Gastrocnemius medialis (tissue), 4 donors: Measurements from ENCODE around the gene DLEC1. TPM values are rescaled to one million over a fixed set of nuclear protein-coding genes. Genes with fewer than 3 reads are reported as not detected.

Source experiments
- ATAC-seq, 2 donors: fragments of 150-250 bp; one replicate each; pipeline ENCODE4 v1.9.1; 2016
- DNase-seq, 2 donors: peaks; one replicate each; pipeline ENCODE4 v3.0.0-alpha.2; 2019
- H3K27ac ChIP-seq, 4 donors: fragments of 200-600 bp; sonication (generic); 1 replicate in 1 of 4; 2 replicates in 3 of 4; pipeline ENCODE4 v1.5.1; 2016 to 2018; ENCODE audit warnings: mild to moderate bottlenecking in 2 of 4, moderate library complexity in 1 of 4
- H3K27me3 ChIP-seq, 3 donors: fragments of 200-600 bp; sonication (generic) in 2 of 3; 1 replicate in 1 of 3; 2 replicates in 2 of 3; pipeline versions ENCODE4 v1.5.1 to v1.6.0; 2016 to 2019; ENCODE audit warnings: mild to moderate bottlenecking in 1 of 3, moderate library complexity in 1 of 3
- H3K36me3 ChIP-seq, 2 donors: fragments of 200-600 bp; sonication (generic) in 1 of 2; one replicate each; pipeline ENCODE4 v1.5.1; 2017 to 2018
- H3K4me1 ChIP-seq, 2 donors: fragments of 200-600 bp; sonication (generic) in 1 of 2; one replicate each; pipeline ENCODE4 v1.5.1; 2016 to 2017; ENCODE audit warnings: mild to moderate bottlenecking in 2 of 2
- H3K4me3 ChIP-seq, 4 donors: fragments of 200-600 bp; sonication (generic) in 3 of 4; 1 replicate in 1 of 4; 2 replicates in 3 of 4; pipeline ENCODE4 v1.5.1; 2016 to 2019; ENCODE audit warnings: mild to moderate bottlenecking in 2 of 4
- H3K9me3 ChIP-seq, 3 donors: fragments of 200-600 bp; sonication (generic) in 2 of 3; 1 replicate in 1 of 3; 2 replicates in 2 of 3; pipeline ENCODE4 v1.5.1; 2016 to 2019
- CTCF ChIP-seq, 5 experiments: fragments of 450-650 bp in 3 of 5; fragments of 200-600 bp in 2 of 5; sonication (generic) in 2 of 5; IDR thresholded peaks in 4 of 5; conservative IDR thresholded peaks in 1 of 5; 1 replicate in 4 of 5; 2 replicates in 1 of 5; pipeline ENCODE4 v1.5.1; 2016 to 2019; ENCODE audit warnings: antibody characterized with exemption in 5 of 5, mild to moderate bottlenecking in 3 of 5, moderate library complexity in 3 of 5
- POLR2A ChIP-seq, 2 donors: fragments of 450-650 bp; IDR thresholded peaks; one replicate each; pipeline ENCODE4 v1.6.1; 2017; ENCODE audit warnings: antibody characterized with exemption in 2 of 2, mild to moderate bottlenecking in 2 of 2, moderate library complexity in 2 of 2
- in situ Hi-C, 4 donors: fragments of 200-750 bp; cut with MboI; loops; one replicate each; pipeline versions ENCODE4 v1.15.0 to v1.8.0; 2017; ENCODE audit warnings: low sequenced_read_pairs in 4 of 4
- intact Hi-C: fragments of 100-400 bp; cut with DNase I; formaldehyde crosslinking; loops from one replicate; pipeline ENCODE4 v1.15.1; 2023; ENCODE audit warnings: low total_unique reads
- total RNA-seq, 4 donors: library from RNA; depleted of rRNA; stranded (reverse); fragments of >200 nt; gene quantifications; one replicate each; pipeline versions ENCODE4 v1.1.0 to v1.2.3, GENCODE V29; 2016

Gene DLEC1
- total RNA-seq, 4 donors from 2014 or later = not detected

GRCh38 chr3:38015485-38015884, 23.5 kb upstream of the DLEC1 start:
- H3K36me3 ChIP-seq = peaks cover 0 to 23% of the 10 kb centered on the region in 2 donors
- in situ Hi-C loops (no loop called here), intact Hi-C loops (no loop called here)
- H3K27me3 ChIP-seq = no peaks in the 10 kb centered on the region
- DNase-seq (no peak), ATAC-seq (no peak)
- no peaks in the 10 kb centered on the region for H3K9me3 ChIP-seq
- H3K27ac ChIP-seq = no peak overlapping the region
- no peak overlapping the region for H3K4me3 ChIP-seq
- TF ChIP-seq CTCF (IDR thresholded peaks at IDR 0.05 in 4 of 5, conservative IDR thresholded peaks at IDR 0.05 in 1 of 5) (no peak), POLR2A (IDR thresholded peaks at IDR 0.05) (no peak)
- no peaks in the 10 kb centered on the region for H3K4me1 ChIP-seq

GRCh38 chr3:38015984-38016383, 23.0 kb upstream of the DLEC1 start:
- TF ChIP-seq POLR2A (IDR thresholded peaks at IDR 0.05) (no peak), CTCF (IDR thresholded peaks at IDR 0.05 in 4 of 5, conservative IDR thresholded peaks at IDR 0.05 in 1 of 5) (no peak)
- Histone ChIP-seq H3K27ac (no peak overlapping the region), H3K9me3 (no peaks in the 10 kb centered on the region), H3K36me3 (peaks cover 0 to 23% of the 10 kb centered on the region in 2 donors), H3K4me1 (no peaks in the 10 kb centered on the region), H3K27me3 (no peaks in the 10 kb centered on the region), H3K4me3 (no peak overlapping the region)
- DNase-seq (no peak), ATAC-seq (no peak)
- in situ Hi-C loops (no loop called here), intact Hi-C loops (no loop called here)

- Histone ChIP-seq H3K27me3 (no peaks in the 10 kb centered on the region), H3K36me3 (peaks cover 0 to 23% of the 10 kb centered on the region in 2 donors), H3K27ac (no peak overlapping the region), H3K4me3 (no peak overlapping the region), H3K4me1 (no peaks in the 10 kb centered on the region), H3K9me3 (no peaks in the 10 kb centered on the region)
- in situ Hi-C loops (no loop called here), intact Hi-C loops (no loop called here)
- TF ChIP-seq POLR2A (IDR thresholded peaks at IDR 0.05) (no peak), CTCF (IDR thresholded peaks at IDR 0.05 in 4 of 5, conservative IDR thresholded peaks at IDR 0.05 in 1 of 5) (no peak)
- no peak for ATAC-seq
- DNase-seq = no peak
Observed at GRCh38 chr3:38016410-38016809, 22.6 kb upstream of the DLEC1 start.

- in situ Hi-C loops = no loop called here
- TF ChIP-seq CTCF (IDR thresholded peaks at IDR 0.05 in 4 of 5, conservative IDR thresholded peaks at IDR 0.05 in 1 of 5) = no peak
- no peak for TF ChIP-seq POLR2A (IDR thresholded peaks at IDR 0.05)
Observed at GRCh38 chr3:38016847-38017444, 22.1 kb upstream of the DLEC1 start.

More at GRCh38 chr3:38016847-38017444, 22.1 kb upstream of the DLEC1 start:
- Histone ChIP-seq H3K36me3 (peaks cover 0 to 23% of the 10 kb centered on the region in 2 donors), H3K4me3 (no peak overlapping the region), H3K27me3 (no peaks in the 10 kb centered on the region), H3K9me3 (no peaks in the 10 kb centered on the region), H3K4me1 (no peaks in the 10 kb centered on the region), H3K27ac (no peak overlapping the region)
- no peak for DNase-seq
- intact Hi-C loops = no loop called here
- no peak for ATAC-seq
